GM10847 (cell line): Measurements from ENCODE around the gene NRP2.

Experiments
- POLR2A ChIP-seq: IDR thresholded peaks from 2 replicates; pipeline ENCODE4 v1.6.1; 2011; ENCODE audit not compliant: insufficient read length; ENCODE audit errors: extremely low read depth

Gene NRP2

DNA sequence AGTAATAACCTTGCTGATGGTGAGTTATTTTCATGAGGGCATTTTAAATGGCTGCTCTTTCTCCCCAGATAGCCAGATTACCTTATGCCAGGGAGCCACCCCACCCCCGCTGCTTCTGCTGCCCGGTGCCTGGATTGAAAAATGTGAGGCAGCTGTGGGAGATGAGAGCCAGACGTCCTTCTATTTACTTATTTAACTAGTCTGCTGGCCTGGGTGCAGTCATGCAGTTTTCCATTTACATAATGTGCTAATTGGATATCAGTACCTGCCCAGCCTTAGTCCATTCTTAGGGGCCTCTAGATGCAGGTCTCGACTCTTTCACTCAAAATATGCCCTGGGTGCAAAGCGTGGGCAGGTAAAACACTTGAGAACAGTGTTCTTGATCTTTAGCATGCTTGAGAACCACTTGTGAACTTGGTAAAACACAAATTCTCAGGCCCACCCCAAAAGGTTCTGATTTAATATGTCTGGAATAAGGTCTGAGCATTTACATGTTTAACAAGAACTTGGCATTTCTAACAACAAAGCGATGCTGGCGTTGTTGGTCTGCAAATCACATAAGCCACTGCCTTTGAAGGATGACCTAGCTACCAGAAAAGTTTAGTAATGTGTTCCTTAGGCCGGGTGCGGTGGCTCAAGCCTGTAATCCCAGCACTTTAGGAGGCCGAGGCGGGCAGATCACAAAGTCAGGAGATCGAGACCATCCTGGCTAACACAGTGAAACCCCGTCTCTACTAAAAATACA lies 154.3 kb downstream of the NRP2 start:
- no peak for TF ChIP-seq POLR2A

DNA sequence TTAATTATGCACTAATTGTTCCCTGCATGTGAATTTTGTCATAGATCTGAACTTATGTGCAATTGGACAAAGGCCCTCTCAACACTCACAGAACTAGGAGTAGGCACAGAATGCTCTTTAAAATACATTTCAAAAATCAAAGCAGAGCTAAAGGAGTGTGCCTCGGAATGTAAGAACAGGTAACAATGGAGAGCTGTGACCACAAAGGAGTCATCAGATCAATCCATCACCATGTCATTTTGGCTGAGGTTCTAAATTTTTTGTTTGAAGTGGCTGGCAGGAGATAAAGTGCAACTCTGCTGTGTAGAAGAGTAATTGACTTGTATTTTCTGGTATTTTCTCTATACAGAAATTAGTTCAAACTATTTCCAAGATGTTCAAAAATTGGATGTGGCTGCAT lies 155.4 kb downstream of the NRP2 start:
- TF ChIP-seq POLR2A = no peak

GRCh38 chr2:205845446-205845845 lies 163.1 kb downstream of the NRP2 start:
- TF ChIP-seq POLR2A = no peak
